NCI-H1417 treated with DMSO at 0.1 percent for 48 hours (cell line): Measurements from ENCODE around the gene IRF6.
A peak's percentile ranks its signal among the peaks of the same experiment; 100 is the strongest.

Experiments
- DNase-seq: peaks from one replicate; lab custom pipeline; 2025; lab: John Stamatoyannopoulos, UW

The IRF6 gene

GRCh38 chr1:209790286-209791193 is 15.4 kb downstream of the IRF6 start:
- DNase-seq: no peak

GRCh38 chr1:209789245-209789644 is 16.7 kb downstream of the IRF6 start:
- DNase-seq: no peak

- DNase-seq: no peak
Measured at GRCh38 chr1:209787551-209787950, 18.4 kb downstream of the IRF6 start.

GRCh38 chr1:209786146-209786545 is 19.8 kb downstream of the IRF6 start:
- no peak for DNase-seq

- no peak for DNase-seq
Measured at GRCh38 chr1:209785592-209785991, 20.4 kb downstream of the IRF6 start.

- peak; percentile 95 for DNase-seq
Measured at GRCh38 chr1:209784265-209785169, 21.4 kb downstream of the IRF6 start, which contains the start of gene C1orf74. Gene C1orf74, minus strand, starts transcription at chr1:209784559. Its CDS starts 925 bp downstream, at chr1:209783634.

GRCh38 chr1:209783386-209783785 is 22.6 kb downstream of the IRF6 start:
- DNase-seq: no peak

GRCh38 chr1:209780268-209780667 is 25.7 kb downstream of the IRF6 start:
- DNase-seq: no peak

- no peak for DNase-seq
Measured at GRCh38 chr1:209778102-209778501, 27.8 kb downstream of the IRF6 start.

- no peak for DNase-seq
Measured at GRCh38 chr1:209777587-209777986, 28.4 kb downstream of the IRF6 start.

GRCh38 chr1:209775678-209776077 is 30.3 kb downstream of the IRF6 start:
- DNase-seq: no peak

GRCh38 chr1:209774592-209774991 is 31.4 kb downstream of the IRF6 start:
- DNase-seq: no peak

GRCh38 chr1:209772126-209772525 is 33.8 kb downstream of the IRF6 start:
- no peak for DNase-seq

- DNase-seq: no peak
Measured at GRCh38 chr1:209770636-209771415, 35.1 kb downstream of the IRF6 start.

GRCh38 chr1:209769971-209770370 is 36.0 kb downstream of the IRF6 start:
- no peak for DNase-seq

GRCh38 chr1:209769171-209769904 is 36.6 kb downstream of the IRF6 start:
- DNase-seq: no peak

- DNase-seq: no peak
Measured at GRCh38 chr1:209768354-209768774, 37.6 kb downstream of the IRF6 start.

GRCh38 chr1:209767706-209768105 is 38.2 kb downstream of the IRF6 start:
- DNase-seq: no peak

- DNase-seq: no peak
Measured at GRCh38 chr1:209767096-209767495, 38.8 kb downstream of the IRF6 start.

- DNase-seq: no peak
Measured at GRCh38 chr1:209766051-209766450, 39.9 kb downstream of the IRF6 start.

GRCh38 chr1:209761011-209761635 is 44.8 kb downstream of the IRF6 start:
- no peak for DNase-seq
